ENCODE results near the gene SLC7A10. TPM values are rescaled to one million over a fixed set of nuclear protein-coding genes. Genes with fewer than 3 reads are reported as not detected.
A peak's percentile ranks its signal among the peaks of the same experiment; 100 is the strongest.

SLC7A10 gene
- total and polyA plus RNA-seq, 4 donors, result 0.63 TPM; not detected in 3

DNA sequence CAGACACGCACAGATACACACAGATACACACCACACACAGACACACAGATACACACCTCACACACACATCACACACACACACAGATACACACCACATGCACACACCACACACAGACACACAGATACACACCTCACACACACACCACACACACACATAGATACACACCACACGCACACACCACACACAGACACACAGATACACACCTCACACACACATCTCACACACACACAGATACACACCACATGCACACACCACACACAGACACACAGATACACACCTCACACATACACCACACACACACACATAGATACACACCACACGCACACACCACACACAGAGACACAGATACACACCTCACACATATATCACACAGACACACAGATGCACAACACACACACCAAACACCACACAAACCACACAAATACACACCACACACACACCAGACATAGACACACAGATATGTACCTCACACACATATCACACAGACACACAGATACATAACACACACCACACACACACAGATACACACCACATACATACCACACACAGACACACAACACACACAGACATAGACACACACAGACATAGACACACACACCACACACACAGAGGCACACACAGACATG, 24.2 kb upstream of the SLC7A10 start:
- H3K27me3 ChIP-seq (ENCODE audit: control insufficient read depth in 1 of 2, insufficient read depth in 2 of 2, low read length in 1 of 2), result no peaks in the 10 kb centered on the region
- no peaks in the 10 kb centered on the region for H3K9me3 ChIP-seq (ENCODE audit: control insufficient read depth, low read length)
- DNase-seq (no peak), ATAC-seq (ENCODE audit: low FRiP score) (no peak)
- no peaks in the 10 kb centered on the region for H3K36me3 ChIP-seq (ENCODE audit: control insufficient read depth in 1 of 2, insufficient read depth in 2 of 2, low read length in 1 of 2)
- no peak overlapping the region for H3K27ac ChIP-seq (ENCODE audit: low read depth in 1 of 2, low read length in 2 of 2)
- WGBS, 2 donors, result 68 to 80% methylated on average over 3 of the region's 3 CpGs
- no peak overlapping the region for H3K4me3 ChIP-seq (ENCODE audit: low read length in 2 of 2)
- intact Hi-C loops (cut with DNase I), result no loop called here
- H3K4me1 ChIP-seq (ENCODE audit: control insufficient read depth in 1 of 2, insufficient read depth in 2 of 2, low read length in 2 of 2), result no peaks in the 10 kb centered on the region

DNA sequence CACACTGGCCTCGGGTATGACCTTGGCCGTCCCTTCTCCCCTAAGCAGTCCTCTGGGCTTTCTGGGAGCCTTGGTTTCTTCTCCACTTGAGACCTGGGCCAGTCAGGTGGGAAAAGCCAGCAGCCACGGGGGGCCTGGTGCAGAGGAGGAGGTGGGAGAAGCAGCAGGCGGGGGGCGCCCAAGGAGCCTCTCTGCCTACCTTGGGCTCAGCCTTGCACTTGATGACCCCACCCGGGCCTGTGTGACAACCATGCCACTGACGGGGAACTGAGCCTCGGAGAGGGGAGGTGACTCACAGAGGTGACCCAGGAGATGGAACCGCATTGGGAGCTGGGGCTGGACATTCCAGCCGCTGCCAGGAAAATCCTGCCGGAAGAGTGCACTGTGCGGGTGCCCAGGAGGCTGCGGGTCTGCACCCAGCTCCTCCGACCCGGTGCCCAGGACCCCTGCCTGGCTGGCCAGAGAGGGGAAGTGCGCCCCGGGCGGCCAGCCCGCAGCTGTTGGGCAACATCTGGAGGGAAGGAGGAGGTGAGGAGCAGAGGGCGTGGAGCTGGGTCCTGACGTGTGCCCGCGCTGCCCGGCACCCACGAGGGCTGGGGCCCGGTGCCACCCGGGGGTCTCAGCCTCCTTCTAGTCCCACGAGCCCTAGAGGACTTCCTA, 23.4 kb upstream of the SLC7A10 start:
- Histone ChIP-seq H3K36me3 (ENCODE audit: control insufficient read depth in 1 of 2, insufficient read depth in 2 of 2, low read length in 1 of 2) (no peaks in the 10 kb centered on the region), H3K4me3 (ENCODE audit: low read length in 2 of 2) (no peak overlapping the region), H3K27me3 (ENCODE audit: control insufficient read depth in 1 of 2, insufficient read depth in 2 of 2, low read length in 1 of 2) (no peaks in the 10 kb centered on the region), H3K4me1 (ENCODE audit: control insufficient read depth in 1 of 2, insufficient read depth in 2 of 2, low read length in 2 of 2) (no peaks in the 10 kb centered on the region), H3K9me3 (ENCODE audit: control insufficient read depth, low read length) (no peaks in the 10 kb centered on the region), H3K27ac (ENCODE audit: low read depth in 1 of 2, low read length in 2 of 2) (no peak overlapping the region)
- intact Hi-C loops (cut with DNase I), result no loop called here
- WGBS, 2 donors, result 60% methylated on average over 27 to 28 of the region's 28 CpGs
- DNase-seq (peak in 1 of 2 donors; percentile 77), ATAC-seq (ENCODE audit: low FRiP score) (no peak)

DNA sequence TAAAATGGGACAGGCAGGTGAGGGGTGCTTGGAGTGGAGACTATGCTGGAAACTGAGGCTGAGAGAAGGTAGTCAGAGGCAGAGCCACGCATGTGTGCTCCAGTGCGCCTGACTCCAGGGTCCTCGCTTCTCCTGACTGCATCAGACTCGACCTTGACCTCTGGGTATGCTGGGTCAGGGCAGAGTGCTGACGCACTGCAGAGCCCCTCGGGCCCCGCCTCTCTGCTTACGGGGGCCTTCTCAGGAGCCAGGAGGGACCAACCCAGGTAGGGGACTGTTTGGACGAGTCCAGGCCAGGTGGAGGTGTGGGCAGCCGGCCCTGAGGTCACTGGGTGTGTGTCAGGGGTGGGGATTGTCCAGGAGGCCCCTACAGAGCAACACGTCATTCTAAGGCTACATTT, 22.9 kb upstream of the SLC7A10 start:
- Histone ChIP-seq H3K4me1 (ENCODE audit: control insufficient read depth in 1 of 2, insufficient read depth in 2 of 2, low read length in 2 of 2) (no peaks in the 10 kb centered on the region), H3K4me3 (ENCODE audit: low read length in 2 of 2) (no peak overlapping the region), H3K9me3 (ENCODE audit: control insufficient read depth, low read length) (no peaks in the 10 kb centered on the region), H3K27me3 (ENCODE audit: control insufficient read depth in 1 of 2, insufficient read depth in 2 of 2, low read length in 1 of 2) (no peaks in the 10 kb centered on the region), H3K27ac (ENCODE audit: low read depth in 1 of 2, low read length in 2 of 2) (no peak overlapping the region), H3K36me3 (ENCODE audit: control insufficient read depth in 1 of 2, insufficient read depth in 2 of 2, low read length in 1 of 2) (no peaks in the 10 kb centered on the region)
- intact Hi-C loops (cut with DNase I), result no loop called here
- 81 to 82% methylated on average over 11 of the region's 11 CpGs for WGBS, 2 donors
- ATAC-seq (ENCODE audit: low FRiP score) (no peak), DNase-seq (peak in 1 of 2 donors; percentile 38)

DNA sequence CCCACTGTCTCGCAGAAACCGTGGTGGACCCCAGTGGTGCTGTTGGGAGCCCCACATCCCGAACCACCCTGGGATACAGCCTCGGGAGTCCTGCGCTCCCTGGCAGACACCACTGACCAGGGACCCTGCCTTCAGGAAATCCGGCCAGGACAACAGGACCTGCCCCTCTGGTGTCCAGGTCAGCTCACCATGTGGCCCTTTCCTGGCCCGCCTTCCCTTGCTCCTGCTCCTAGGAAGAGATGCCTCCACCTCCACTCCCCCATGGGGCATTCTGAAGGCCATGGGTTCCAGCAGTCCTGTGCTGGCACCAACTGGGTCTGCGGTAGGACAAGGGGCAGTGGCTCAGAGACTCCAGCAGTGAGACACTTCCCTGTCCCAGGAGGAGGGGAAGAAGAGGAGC, 22.5 kb upstream of the SLC7A10 start:
- WGBS, 2 donors, result 89 to 91% methylated on average over 8 of the region's 8 CpGs
- no peaks in the 10 kb centered on the region for H3K4me1 ChIP-seq (ENCODE audit: control insufficient read depth in 1 of 2, insufficient read depth in 2 of 2, low read length in 2 of 2)
- no peaks in the 10 kb centered on the region for H3K9me3 ChIP-seq (ENCODE audit: control insufficient read depth, low read length)
- no peaks in the 10 kb centered on the region for H3K36me3 ChIP-seq (ENCODE audit: control insufficient read depth in 1 of 2, insufficient read depth in 2 of 2, low read length in 1 of 2)
- intact Hi-C loops (cut with DNase I), result no loop called here
- no peak overlapping the region for H3K27ac ChIP-seq (ENCODE audit: low read depth in 1 of 2, low read length in 2 of 2)
- H3K27me3 ChIP-seq (ENCODE audit: control insufficient read depth in 1 of 2, insufficient read depth in 2 of 2, low read length in 1 of 2), result no peaks in the 10 kb centered on the region
- peak in 1 of 2 donors; percentile 38 for DNase-seq
- no peak for ATAC-seq (ENCODE audit: low FRiP score)
- no peak overlapping the region for H3K4me3 ChIP-seq (ENCODE audit: low read length in 2 of 2)

DNA sequence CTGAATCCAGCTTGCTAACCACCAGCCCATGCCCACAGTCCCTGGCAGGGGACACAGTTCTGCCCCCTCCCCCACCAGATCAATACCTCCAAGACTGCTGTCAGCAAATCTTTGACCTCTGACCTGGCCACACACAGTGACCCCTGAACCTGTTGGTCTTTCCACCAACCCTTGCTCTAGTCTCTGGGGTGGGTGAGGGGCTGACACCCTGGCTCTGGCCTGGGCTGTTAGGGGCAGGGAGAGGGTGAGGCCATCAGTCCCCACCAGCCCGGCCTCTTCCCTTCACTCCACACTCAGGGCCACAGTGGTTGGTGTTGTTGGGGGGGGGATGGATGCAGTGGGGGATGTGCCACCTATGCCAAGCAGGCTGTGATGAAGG, 21.8 kb upstream of the SLC7A10 start:
- H3K27me3 ChIP-seq (ENCODE audit: control insufficient read depth in 1 of 2, insufficient read depth in 2 of 2, low read length in 1 of 2), result no peaks in the 10 kb centered on the region
- no peak overlapping the region for H3K4me3 ChIP-seq (ENCODE audit: low read length in 2 of 2)
- DNase-seq, result no peak
- intact Hi-C loops (cut with DNase I), result no loop called here
- no peak overlapping the region for H3K27ac ChIP-seq (ENCODE audit: low read depth in 1 of 2, low read length in 2 of 2)
- no peaks in the 10 kb centered on the region for H3K9me3 ChIP-seq (ENCODE audit: control insufficient read depth, low read length)
- WGBS, 2 donors, result 97 to 100% methylated on average over 1 of the region's 1 CpG
- H3K36me3 ChIP-seq (ENCODE audit: control insufficient read depth in 1 of 2, insufficient read depth in 2 of 2, low read length in 1 of 2), result no peaks in the 10 kb centered on the region
- no peaks in the 10 kb centered on the region for H3K4me1 ChIP-seq (ENCODE audit: control insufficient read depth in 1 of 2, insufficient read depth in 2 of 2, low read length in 2 of 2)
- no peak for ATAC-seq (ENCODE audit: low FRiP score)

DNA sequence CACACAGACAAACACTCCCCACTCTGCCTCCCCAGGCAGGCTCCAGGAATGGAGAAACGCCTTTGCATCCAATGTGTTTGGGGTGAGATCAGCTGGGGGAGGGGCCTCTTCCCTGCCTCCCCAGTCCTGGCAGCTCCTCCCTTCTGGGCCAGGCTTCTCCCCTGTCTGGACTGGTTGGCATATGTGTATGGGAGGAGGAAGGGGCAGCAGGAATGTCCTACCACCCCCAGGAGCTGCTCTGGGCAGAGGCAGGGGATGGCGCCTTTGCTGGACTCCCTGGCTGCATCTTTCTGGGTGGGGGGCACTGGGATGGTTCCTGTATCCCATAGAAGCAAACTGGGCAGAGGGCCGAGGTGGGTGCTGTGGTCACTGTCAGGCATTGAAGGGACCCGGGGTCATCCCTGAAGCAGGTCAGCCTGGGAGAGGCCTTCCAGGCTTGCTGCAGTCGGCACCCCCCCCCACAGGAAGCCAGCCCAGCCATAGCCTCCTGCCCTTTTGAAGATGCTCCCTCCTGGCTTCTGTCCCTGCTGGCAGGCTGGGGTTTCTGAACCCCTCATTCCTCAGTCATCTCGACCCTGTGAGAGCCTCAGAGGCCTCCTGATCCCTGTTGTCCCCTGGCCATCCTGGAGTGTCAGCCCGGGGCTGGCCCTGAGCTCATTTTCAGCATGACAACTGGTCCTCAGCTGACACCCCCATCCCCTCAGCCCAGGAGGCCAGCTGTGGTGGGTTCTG, 21.2 kb upstream of the SLC7A10 start:
- 72 to 79% methylated on average over 6 to 7 of the region's 7 CpGs for WGBS, 2 donors
- Histone ChIP-seq H3K27ac (ENCODE audit: low read depth in 1 of 2, low read length in 2 of 2) (no peak overlapping the region), H3K4me1 (ENCODE audit: control insufficient read depth in 1 of 2, insufficient read depth in 2 of 2, low read length in 2 of 2) (no peaks in the 10 kb centered on the region), H3K4me3 (ENCODE audit: low read length in 2 of 2) (no peak overlapping the region), H3K36me3 (ENCODE audit: control insufficient read depth in 1 of 2, insufficient read depth in 2 of 2, low read length in 1 of 2) (no peaks in the 10 kb centered on the region), H3K9me3 (ENCODE audit: control insufficient read depth, low read length) (no peaks in the 10 kb centered on the region), H3K27me3 (ENCODE audit: control insufficient read depth in 1 of 2, insufficient read depth in 2 of 2, low read length in 1 of 2) (no peaks in the 10 kb centered on the region)
- DNase-seq (peak; percentile 35 to 54), ATAC-seq (ENCODE audit: low FRiP score) (no peak)
- intact Hi-C loops (cut with DNase I), result no loop called here

DNA sequence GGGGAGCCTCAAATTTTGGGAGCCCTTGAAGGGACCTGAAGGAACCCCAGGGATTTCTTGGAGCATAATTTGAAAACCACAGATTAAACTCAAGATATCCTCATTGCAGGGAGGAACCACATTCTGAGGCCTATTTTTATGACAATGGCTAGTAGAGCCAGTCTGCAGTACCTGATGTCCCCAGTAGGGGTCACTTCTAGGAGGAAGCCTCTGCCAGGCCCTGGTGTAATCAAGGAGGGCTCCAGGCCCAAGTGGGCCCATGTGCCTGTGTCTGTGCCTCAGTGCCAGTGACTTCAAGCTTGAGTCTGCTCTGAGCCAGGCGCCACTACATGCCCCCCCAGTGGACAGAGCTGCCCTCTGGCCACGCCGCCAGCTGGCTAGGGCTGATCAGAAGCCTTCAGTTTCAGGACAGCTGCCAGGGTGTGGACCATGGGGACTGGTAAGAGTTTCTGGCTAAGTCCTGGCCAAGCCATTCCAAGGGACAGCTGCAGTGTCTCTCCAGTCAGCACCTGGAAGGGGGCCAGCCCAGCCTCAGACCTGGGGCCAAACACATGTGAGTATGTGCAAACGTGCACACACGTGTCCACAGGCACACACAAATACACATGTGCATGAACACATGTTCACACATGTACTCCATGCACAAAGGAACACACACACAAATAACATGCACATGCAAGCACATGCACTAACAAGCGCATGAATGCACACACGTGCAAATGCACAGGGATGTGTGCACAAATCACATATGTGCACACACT, 20.5 kb upstream of the SLC7A10 start:
- H3K27ac ChIP-seq (ENCODE audit: low read depth in 1 of 2, low read length in 2 of 2), result no peak overlapping the region
- intact Hi-C loops (cut with DNase I), result no loop called here
- no peak overlapping the region for H3K4me3 ChIP-seq (ENCODE audit: low read length in 2 of 2)
- DNase-seq (peak in 1 of 2 donors; percentile 44), ATAC-seq (ENCODE audit: low FRiP score) (no peak)
- no peaks in the 10 kb centered on the region for H3K36me3 ChIP-seq (ENCODE audit: control insufficient read depth in 1 of 2, insufficient read depth in 2 of 2, low read length in 1 of 2)
- no peaks in the 10 kb centered on the region for H3K9me3 ChIP-seq (ENCODE audit: control insufficient read depth, low read length)
- WGBS, 2 donors, result 74 to 78% methylated on average over 7 of the region's 7 CpGs
- no peaks in the 10 kb centered on the region for H3K4me1 ChIP-seq (ENCODE audit: control insufficient read depth in 1 of 2, insufficient read depth in 2 of 2, low read length in 2 of 2)
- no peaks in the 10 kb centered on the region for H3K27me3 ChIP-seq (ENCODE audit: control insufficient read depth in 1 of 2, insufficient read depth in 2 of 2, low read length in 1 of 2)

DNA sequence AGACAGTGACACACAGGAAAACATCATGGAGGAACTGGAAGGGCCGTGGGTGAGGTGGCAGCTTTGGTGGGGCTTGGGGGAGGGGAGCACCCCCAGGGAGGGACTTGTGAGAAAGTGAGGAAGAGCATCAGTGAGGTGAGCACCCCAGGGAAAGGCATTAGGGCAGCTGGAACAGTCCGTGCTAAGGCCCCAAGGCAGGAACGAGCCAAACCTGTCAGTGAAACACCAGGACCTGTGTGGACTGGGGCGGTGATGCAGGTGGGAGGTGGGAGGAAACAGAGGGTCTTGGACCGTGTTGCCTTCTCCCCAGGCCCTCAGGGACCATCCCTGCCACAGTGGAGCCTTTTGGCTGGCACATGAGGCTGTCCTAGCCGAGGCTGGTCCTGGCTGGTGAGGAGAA, 17.3 kb upstream of the SLC7A10 start:
- 73 to 76% methylated on average over 6 of the region's 6 CpGs for WGBS, 2 donors
- Histone ChIP-seq H3K9me3 (ENCODE audit: control insufficient read depth, low read length) (no peaks in the 10 kb centered on the region), H3K4me1 (ENCODE audit: control insufficient read depth in 1 of 2, insufficient read depth in 2 of 2, low read length in 2 of 2) (no peaks in the 10 kb centered on the region), H3K27ac (ENCODE audit: low read depth in 1 of 2, low read length in 2 of 2) (no peak overlapping the region), H3K27me3 (ENCODE audit: control insufficient read depth in 1 of 2, insufficient read depth in 2 of 2, low read length in 1 of 2) (no peaks in the 10 kb centered on the region), H3K36me3 (ENCODE audit: control insufficient read depth in 1 of 2, insufficient read depth in 2 of 2, low read length in 1 of 2) (no peaks in the 10 kb centered on the region), H3K4me3 (ENCODE audit: low read length in 2 of 2) (no peak overlapping the region)
- ATAC-seq (ENCODE audit: low FRiP score), result no peak
- intact Hi-C loops (cut with DNase I), result no loop called here
- peak in 1 of 2 donors; percentile 30 for DNase-seq
